NOMO-1 treated with dmso at 0.1 percent for 144 hours (cell line): Measurements from ENCODE around the gene CREBZF.
"Not testable (repeated sequence)": the region's sequence is repeated elsewhere in the genome, so short reads cannot be mapped to it uniquely, and the experiment has no call there.

Experiments used
- DNase-seq: peaks from one replicate; lab custom pipeline; 2025; ENCODE audit not compliant: unreplicated experiment; lab: John Stamatoyannopoulos, UW

CREBZF gene

GRCh38 chr11:85627998-85628770 is 36.7 kb downstream of the CREBZF start, which contains the start of gene TMEM126B:
Gene TMEM126B, plus strand, starts transcription at chr11:85628593. Its CDS starts 15 bp downstream, at chr11:85628608.
- DNase-seq = peak; percentile 99

GRCh38 chr11:85627332-85627997 is 37.5 kb downstream of the CREBZF start, which contains the start of gene DLG2:
Gene DLG2, minus strand, starts transcription at chr11:85627344.
- no peak for DNase-seq

- no peak for DNase-seq
Measured at GRCh38 chr11:85626496-85626895, 38.4 kb downstream of the CREBZF start.

DNA sequence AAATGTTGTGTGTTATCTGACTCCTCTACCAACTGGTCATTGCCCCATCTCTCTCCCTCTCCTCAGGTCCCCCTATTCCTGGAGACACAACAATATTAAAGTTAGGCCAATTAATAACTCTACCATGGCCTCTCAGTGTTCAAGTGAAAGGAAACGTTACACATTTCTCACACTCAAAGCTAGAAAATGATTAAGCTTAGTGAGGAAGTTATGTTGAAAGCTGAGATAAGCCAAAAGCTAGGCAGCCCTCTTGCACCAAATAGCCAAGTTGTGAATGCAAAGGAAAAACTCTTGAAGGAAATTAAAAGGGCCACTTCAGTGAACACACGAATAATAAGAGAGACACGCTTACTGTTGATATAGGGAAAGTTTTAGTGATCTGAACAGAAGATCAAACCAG is 44.7 kb downstream of the CREBZF start:
- no peak for DNase-seq

DNA sequence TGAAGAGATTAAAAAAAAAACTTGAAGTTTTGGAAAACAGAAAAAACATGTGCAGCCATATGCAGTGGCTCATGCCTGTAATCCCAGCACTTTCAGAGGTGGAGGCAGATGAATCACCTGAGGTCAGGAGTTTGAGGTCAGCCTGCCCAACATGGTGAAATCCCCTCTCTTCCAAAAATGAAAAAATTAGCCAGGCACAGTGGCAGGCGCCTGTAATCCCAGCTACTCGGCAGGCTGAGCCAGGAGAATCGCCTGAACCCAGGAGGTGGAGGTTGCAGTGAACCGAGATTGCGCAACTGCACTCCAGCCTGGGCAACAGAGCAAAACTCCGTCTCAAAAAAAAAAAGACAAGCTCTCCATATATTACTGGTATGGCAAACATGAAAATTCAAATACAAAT is 45.4 kb downstream of the CREBZF start:
- no peak for DNase-seq

DNA sequence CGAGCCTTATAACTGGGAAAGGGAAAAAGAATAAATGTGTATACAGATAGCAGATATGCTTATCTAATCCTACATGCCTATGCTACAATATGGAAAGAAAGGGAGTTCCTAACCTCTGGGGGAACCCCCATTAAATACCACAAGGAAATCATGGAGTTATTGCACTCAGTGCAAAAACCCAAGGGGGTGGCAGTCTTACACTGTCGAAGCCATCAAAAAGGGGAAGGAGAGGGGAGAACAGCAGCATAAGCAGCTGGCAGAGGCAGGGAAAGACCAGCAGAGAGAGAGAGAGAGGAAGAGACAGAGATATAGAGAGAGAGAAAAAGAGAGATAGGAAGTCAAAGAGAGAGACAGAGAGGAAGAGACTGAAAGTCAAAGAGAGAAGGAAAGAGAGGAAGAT is 53.3 kb downstream of the CREBZF start:
- DNase-seq = not testable (repeated sequence)
